Right forelimb (tissue), 1 donor: ENCODE measurements around the gene SLC4A8.
A peak's percentile ranks its signal among the peaks of the same experiment; 100 is the strongest.
"Not testable (repeated sequence)": the region's sequence is repeated elsewhere in the genome, so short reads cannot be mapped to it uniquely, and the experiment has no call there.

ENCODE experiments used
- DNase-seq: peaks from one replicate; pipeline ENCODE4 v3.0.0-alpha.2; 2018

SLC4A8 gene

DNA sequence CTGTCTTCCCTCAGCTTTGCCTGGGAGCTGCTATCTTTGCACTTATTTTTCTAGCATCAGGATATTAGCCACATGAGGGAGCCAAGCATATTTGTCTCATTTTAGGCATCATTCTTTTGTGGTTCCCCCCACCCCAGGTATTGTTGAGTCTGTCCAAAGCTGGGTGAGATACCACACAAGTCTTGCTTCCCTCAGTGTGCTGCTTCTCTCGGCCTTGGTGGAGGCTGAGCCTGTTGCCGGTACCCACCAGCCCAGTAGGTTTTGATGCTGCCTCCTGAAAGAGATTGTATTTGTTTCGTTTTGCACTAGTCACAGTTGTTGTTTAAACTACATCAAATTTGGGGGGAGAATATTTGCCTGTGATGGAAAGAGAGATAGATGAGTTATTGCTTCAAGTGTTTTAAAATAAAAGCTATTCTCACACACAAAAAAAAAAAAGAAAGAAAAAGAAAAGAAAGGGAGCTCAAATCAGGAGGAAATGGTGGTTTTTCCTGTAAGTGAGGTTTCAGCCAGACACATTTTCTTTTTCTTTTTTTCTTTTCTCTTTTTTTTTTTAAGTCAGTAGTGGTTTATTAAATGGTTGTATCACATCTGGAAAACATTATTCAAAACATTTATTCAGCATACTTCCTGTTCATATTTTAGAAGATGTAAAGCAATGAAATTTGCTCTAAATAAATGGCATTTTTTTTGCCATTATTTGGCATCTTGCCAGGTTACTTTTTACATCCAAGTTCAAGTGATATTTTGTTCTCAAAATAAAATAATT lies 58.5 kb downstream of the SLC4A8 start:
- no peak for DNase-seq

DNA sequence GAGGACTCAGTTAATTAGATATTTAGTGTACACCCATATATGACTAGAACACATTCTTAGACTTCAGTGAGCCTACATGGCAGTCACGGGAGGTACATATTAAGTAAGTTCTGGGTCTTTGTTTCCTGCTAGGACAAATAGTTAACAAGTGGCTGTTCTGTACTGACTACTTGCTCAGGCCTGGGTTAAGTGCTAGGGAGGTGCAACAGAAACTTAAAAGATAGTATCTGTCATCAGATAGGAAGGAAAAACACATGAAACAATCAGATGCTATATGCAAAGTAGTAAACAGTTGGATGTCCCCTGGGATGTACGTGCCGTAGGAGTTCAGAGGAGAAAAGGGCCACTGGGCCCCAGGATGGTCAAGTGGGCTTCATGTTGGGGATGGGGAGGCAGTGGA lies 59.5 kb downstream of the SLC4A8 start:
- no peak for DNase-seq

DNA sequence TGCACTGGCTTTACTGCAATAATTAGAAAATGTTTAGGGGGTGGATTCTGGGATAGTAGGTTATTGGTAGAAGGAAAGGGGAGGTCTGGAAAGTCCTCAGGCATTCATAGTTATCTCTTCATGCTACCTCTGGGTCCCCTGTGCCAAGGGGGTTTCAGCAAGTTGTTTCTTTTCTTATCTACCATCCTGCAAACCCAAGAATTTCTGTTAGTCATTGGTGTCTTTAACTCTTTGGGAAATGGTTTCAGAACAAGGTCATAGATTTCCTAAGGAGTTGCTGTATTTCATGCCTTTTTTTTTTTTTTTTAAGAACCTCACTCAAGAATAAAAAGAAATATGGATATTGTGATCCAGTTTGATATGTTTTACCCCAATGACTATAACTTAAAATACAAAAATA lies 63.6 kb downstream of the SLC4A8 start:
- DNase-seq = no peak

DNA sequence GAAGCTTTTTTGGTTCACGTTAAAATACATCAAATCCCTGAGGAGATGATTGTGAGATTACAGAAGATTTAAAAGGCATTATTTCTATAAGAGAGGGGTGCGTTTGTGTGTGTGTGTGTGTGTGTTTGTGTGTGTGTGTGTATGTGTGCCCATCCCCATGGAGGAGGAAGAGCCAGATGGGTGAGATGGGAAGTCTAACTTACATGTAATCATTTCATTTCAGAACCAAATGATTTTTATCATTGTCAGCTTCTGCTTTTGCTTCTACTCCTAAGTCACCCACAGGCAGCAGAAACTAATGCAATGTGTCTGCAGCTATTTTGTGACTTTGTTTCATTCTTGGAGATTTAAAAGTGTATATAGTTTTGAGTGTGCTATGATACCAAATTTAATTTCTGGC lies 68.7 kb downstream of the SLC4A8 start:
- no peak for DNase-seq

DNA sequence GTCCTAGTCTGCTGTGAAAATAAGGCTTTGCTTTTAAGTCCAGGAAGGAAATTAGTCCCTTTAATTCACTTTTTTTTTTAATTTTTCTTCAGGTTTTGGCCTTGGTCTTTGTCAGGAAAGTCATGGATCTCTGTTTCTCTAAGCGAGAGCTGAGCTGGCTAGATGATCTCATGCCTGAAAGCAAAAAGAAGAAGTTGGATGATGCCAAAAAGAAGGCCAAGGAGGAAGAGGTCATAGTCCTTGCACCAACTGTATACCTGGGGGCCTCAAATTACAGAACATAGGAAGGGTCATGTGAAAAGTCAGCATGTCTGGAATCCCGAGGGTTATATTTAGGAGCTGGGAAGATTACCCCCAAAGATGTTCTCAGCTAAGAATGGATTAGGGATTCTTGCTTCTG lies 72.3 kb downstream of the SLC4A8 start:
- no peak for DNase-seq

DNA sequence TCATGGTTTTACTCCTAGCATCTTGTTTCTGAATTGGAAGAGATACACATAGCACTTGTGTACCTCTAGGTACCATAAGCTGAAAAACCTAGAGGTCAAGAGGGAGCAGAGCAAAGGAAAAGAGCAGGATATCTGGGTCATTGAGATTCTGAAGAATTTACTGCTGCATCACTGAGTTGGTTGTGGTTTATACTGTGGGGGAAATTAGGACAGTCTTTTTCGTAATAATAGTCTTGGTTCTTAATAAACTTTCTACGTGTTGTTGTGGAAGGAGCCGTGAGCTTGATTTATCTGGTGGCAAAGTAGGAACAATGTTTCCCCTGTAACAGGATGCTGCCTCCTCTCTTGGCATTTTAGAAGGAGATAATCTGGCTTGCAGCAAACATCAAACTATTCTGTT lies 80.2 kb downstream of the SLC4A8 start:
- no peak for DNase-seq

DNA sequence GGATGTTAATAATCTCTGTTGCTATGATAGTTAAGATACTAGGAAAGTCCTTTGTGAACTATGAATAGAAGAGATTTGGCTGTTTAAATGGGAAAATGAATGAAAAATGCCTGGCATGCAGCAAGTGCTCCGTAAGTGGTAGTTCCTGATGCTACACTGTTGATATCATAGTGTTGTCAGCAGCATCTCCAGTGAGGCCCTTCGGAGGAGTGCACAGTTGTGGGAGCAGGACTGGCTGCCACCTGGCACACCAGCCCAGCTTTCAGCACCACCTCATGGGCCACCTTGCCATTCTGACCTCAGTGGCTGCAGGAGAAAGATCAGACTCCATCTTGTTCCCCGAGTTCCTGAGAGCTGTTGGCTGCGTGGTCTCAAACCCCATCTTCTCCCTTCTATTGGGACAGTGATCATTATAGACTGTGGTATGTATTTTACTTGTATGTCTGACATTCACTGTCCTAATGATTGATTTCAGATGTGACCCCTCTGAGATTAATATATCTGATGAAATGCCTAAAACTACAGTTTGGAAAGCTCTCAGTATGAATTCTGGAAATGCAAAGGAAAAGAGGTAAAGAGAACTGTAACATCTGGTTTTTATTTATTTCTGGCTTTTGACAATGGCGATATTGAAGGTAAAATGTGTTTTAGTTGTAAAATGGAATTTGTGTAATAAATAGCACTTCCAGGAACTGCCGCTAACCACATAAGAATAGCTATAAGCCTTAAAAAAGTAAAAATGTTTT lies 80.9 kb downstream of the SLC4A8 start:
- peak; percentile 57 for DNase-seq

DNA sequence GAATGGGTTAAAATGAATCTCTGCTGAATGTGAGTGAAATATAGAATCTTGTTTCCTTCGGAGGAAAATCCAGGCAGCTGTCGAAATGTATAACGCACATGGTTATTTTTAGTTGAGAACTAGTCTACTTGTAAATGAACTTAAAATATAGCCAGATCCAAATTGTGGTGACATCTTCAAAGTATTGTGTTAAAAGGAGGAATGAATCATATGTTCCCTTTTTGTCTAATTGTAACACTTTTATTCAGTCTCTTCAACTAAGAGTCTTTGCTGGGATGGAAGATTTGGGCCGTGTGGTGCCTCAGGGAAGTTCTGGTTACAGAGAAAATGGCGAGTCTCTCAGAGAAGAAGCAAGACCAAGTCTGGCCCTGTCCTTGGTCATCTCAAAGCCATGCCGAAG lies 82.5 kb downstream of the SLC4A8 start:
- DNase-seq = no peak

DNA sequence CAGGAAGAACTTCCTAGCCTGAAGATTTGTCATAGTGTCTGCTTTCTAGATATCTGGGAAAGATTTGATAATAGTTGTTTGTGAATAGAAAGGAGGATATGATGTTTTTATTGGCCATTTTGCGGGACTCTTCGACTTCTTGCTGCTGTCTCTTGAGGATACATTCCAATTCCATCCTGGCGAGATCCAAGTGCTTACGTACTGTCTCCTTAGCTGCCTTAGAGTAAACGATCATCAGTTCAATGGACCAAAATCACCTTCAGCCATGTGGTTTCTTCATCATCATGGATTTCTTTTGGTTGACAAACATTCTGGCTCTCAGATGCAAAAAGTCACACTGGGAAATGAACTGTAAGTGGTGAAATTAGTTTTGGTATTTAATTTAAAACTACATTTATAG lies 83.7 kb downstream of the SLC4A8 start:
- DNase-seq = no peak

DNA sequence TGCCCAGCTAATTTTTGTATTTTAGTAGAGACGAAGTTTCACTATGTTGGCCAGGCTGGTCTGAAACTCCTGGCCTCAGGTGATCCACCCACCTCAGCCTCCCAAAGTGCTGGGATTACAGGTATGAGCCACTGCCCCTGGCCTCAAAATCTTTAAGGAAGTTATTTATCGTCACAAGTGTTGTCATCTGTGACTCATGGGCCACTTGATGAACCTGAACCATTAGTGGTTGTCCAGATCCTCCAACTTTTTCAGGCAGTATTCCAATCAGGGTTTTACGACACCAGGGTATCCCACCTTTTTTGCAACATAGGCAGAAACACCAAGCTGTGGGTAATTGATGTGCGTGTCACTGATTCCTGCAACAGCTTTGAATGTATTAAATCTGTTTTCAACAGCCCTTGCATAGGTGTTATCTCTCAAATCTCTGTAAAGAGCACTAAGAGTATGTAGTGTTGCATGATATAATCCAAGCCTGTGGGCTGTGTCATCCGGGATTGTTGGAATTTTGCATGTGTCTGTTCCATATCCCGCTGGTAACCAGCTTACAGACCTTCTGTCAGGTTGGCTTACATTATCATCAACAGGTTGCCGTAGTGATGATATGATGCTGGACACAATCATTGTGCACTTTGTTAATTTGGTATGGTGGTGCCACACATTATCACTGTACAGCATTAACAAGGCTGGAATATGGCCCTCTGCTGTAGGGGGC lies 87.1 kb downstream of the SLC4A8 start:
- DNase-seq = no peak

DNA sequence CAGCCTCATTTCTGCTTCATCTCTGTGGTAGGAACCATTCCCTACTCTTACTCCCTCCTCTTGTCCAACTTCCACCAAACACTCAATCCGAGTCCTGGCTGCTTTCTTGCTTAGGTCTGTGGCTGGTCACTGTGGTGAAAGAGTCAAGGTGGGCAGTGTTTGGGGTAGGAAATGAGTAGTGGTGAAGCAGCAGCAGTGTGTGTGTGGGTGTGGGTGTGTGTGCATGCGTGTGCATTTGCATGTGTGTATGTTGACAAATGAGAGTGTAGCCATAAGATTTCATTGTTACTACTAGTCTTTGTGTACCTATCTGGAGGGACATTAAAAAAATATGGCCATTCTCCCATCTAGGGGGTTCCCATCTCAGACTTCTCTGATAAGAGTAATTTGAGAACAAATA lies 87.8 kb downstream of the SLC4A8 start:
- no peak for DNase-seq

DNA sequence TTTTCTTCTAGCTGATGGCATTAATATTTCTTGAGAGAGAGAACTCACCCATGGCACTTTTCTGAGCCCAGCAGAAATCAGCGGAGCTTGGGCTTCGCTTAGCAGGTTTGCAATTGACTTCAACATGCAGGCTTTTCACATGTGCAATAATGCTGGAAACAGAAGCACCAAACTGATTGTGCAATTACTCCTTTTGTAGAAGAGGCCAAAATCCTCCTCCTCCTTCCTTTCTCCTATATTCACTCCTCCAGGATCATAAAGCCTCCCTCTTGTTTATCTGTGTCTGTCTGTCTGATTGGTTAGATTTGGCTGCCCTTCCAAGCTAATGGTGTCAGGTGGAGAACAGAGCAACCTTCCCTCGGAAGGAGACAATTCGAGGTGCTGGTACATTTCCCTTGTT lies 90.4 kb downstream of the SLC4A8 start:
- not testable (repeated sequence) for DNase-seq

DNA sequence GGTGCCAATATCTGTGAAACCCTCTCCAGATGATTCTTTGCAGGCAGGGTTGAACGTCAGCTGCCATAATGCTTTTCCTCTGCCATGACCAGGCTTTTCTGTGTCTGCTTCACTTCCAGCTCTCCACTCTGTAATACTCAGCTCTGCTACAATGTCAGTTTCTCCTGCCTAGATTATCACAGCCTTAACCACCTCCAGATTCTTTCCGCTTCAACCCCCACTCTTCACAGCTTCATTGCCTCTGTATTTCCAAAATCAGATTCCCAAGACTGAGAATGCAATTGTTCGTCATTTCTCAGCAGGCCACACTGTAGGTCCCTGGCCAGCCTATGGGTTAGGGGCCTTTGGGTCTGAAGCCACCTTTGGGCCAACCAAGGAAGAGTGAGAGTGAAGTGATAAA lies 92.7 kb downstream of the SLC4A8 start:
- DNase-seq = no peak

DNA sequence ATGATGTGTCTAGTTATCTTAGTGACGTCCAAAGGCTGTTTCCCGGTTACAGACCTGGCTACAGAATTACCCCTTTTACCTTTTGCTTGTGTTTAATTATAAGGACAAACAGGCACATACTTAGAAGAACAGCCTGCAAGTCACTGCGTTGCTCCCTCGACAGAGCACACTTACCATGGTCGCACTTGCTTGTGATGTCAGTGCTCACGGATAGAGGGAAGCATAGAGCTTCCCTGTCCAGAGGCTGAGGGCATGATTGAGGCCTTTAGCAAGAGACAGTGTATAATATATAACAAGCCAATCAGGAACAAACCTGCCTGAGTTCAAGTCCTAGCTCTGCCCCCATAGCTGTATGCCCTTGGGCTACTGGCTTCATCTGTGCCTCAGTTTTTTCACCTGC lies 93.2 kb downstream of the SLC4A8 start:
- DNase-seq = no peak

DNA sequence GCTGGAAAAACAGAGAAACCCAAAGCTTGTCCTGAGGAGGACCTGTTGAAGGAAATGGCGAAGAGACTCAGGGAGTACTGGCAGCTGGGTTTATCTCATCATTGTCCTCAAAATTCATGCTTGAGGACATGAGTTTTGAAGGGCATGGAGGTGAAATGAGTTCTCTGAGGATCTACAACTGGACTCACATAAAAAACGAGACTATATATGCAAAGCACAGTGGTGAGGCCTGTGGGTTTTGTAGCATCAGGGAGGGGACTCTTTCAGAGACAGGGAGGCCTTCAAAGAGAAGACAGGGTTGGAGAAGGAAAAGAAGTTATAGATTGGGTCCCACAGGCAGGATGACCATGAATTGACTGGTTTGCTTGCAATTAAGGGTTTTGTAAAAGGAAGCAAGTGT lies 95.1 kb downstream of the SLC4A8 start:
- DNase-seq = no peak

DNA sequence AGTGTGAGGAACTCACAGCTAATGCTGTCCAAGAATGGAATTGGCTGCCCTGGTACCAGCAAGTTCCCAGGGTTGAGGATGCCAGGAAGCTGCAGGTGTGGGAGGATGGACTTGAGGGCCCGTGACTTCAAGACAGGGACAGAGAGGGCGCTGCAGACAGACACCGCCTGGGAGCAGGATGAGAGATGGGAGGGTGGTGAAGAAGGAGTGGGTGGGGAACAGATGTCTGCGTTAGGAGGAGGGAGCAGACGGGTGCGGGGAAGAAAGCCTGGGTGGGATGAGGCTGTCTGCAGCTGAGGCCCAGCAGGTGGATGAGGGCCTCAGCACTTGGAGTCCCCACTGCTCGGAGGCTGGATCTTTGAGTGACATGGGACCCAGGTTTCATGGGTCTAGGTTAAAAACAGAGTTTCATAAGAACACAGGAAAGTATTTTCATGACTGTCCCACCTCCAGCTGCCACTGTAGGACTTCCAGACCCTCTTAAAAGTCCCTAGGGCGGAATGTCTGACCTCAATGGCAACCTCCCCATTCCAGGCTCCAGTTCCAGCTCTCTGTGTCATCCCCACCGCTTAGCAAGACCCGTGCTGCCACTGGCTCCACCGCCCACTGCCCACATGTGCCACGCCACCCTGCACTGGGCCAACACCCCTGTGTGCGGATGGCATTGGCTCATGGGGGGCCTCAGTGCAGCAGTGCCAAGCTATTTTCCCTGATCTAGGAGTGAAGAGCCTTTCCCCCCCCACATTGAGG lies 96.1 kb downstream of the SLC4A8 start:
- no peak for DNase-seq

DNA sequence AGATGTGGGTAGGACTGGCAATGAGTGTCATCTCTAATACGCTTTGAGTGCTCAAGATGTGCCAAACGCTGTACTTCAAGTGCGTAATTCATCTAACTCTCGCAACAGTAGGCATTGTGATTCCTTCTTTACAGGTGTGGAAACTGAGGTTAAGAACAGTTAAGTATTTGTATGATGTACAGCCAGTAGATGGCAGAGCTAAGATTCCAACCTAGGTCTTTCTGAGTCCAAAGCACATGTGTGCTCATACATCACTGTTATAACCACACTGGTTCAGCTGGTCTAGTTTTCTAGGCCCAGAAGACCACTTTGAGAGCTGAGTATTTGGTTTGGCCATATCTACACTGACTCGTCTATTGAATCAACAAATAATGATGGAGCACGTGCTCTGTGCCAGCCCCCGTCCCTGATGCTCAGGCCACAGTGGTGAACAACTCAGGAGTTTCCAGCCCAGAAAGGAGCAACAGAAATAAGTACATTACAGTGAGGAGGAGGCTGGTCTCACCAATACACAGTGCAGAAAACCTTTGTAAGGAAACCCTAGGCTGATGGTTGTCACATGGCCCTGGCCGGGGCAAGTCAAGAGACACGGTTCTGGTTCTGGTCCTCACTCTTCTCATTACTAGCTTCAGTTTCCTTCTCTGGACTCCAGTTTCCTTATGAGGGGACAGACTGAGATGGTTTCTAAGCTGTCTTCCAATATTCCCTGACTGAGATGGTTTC lies 97.1 kb downstream of the SLC4A8 start:
- DNase-seq = no peak

DNA sequence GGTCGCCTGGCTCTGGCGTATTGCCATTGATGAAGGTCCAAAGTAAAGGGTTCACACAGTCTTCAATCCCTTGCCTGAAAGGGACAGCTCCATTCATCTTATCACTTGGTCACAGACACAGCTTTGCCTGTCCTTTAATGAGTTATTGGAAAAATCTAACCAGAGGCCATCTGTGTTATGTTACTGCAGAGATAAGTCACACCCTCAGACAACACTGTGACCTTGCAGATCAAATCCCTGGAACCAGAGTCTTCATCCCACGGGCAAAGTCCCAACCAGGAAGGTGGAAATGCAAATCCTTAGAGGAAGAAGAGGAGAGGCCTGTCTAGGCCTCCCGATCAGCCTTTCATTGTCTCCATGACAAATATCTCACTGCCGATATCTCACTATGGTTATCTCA lies 98.1 kb downstream of the SLC4A8 start:
- no peak for DNase-seq

DNA sequence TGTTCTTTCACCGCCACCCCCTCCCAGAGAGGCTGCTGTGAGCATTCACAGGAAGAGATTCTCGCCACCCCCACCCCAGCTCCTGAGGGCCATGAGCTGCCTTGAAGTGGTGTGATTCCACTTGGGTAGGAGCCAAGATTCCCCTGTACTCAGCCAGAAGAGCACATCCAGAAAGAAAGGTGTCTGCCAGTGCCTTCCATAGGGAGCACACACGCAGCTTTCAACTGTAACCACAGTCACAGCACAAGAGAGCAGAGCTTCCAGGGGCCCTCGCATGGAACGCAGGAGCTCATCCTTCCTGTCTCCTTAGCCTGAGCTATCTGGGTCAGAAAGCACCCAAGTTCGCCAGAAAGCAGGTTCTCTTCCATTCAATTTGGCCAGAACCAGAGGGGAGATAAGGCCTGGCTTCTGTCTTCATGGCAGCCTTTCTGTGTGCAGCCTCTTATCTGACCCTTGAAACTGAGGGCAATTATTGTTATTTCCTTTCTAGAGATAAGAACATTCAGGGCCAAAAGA lies 99.8 kb downstream of the SLC4A8 start:
- DNase-seq = no peak

DNA sequence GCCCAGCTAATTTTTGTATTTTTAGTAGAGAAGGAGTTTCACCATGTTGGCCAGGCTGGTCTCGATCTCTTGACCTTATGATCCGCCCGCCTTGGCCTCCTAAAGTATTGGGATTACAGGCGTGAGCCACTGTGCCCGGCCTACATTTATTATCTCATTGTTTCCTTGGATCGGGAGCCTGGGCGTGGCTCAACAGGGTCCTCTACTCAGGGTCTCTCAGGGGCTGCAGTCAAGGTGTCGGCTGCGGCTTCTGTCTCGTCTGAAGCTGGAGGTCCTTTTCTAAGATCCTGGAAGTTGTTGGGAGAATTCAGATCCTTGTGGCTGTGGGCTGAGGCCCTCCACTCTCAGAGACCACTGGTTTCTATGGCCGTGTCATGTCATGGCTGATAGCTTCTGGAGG lies 100.9 kb downstream of the SLC4A8 start:
- no peak for DNase-seq

DNA sequence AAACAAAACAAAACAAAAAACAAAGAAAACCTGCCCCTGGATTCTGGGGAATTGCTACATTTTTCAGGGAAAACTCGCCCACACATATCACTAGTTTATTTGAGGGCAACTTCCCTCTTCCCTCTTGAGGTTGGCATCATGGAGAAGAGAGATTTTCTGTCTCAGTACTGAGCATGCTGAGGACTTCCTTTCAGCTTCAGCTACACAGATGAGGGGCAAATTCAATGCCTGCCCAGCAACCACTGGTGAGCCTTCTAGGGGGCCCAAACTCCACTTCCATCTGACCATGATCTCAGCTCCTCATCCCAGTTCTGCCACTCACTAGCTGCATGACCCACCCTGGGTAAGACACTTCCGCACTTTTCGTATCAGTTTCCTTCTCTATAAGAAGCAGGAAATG lies 103.3 kb downstream of the SLC4A8 start:
- no peak for DNase-seq
